Epithelial cell of proximal tubule (primary cell): ENCODE data around the gene NAA25. TPM values are rescaled to one million over a fixed set of nuclear protein-coding genes. Genes with fewer than 3 reads are reported as not detected.

ENCODE experiments used
- DNase-seq: peaks from one replicate; pipeline ENCODE4 v3.0.0-alpha.2; 2011; ENCODE audit warnings: low read depth
- H3K4me3 ChIP-seq: 2 replicates; pipeline ENCODE4 v1.5.1; 2011; ENCODE audit warnings: low read depth, mild to moderate bottlenecking, low read length
- total RNA-seq: library from RNA; depleted of rRNA; stranded (reverse); fragments of >200 nt; gene quantifications from 2 replicates; pipeline ENCODE4 v1.2.3, GENCODE V29; 2015
- TF ChIP-seq, protein P1 (sequence below): conservative IDR thresholded peaks from 2 replicates; pipeline ENCODE4 v1.5.1; 2012; ENCODE audit warnings: low read depth, mild to moderate bottlenecking, low read length

The NAA25 gene
- total RNA-seq, 1 donor from 2014 or later, result 11.8 TPM

- H3K4me3 ChIP-seq, result no peak overlapping the region
- no peak for DNase-seq
- TF ChIP-seq, protein P1, sequence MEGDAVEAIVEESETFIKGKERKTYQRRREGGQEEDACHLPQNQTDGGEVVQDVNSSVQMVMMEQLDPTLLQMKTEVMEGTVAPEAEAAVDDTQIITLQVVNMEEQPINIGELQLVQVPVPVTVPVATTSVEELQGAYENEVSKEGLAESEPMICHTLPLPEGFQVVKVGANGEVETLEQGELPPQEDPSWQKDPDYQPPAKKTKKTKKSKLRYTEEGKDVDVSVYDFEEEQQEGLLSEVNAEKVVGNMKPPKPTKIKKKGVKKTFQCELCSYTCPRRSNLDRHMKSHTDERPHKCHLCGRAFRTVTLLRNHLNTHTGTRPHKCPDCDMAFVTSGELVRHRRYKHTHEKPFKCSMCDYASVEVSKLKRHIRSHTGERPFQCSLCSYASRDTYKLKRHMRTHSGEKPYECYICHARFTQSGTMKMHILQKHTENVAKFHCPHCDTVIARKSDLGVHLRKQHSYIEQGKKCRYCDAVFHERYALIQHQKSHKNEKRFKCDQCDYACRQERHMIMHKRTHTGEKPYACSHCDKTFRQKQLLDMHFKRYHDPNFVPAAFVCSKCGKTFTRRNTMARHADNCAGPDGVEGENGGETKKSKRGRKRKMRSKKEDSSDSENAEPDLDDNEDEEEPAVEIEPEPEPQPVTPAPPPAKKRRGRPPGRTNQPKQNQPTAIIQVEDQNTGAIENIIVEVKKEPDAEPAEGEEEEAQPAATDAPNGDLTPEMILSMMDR, result no peak
Observed at GRCh38 chr12:111981987-111982386, 126.6 kb downstream of the NAA25 start.

- H3K4me3 ChIP-seq, result no peak overlapping the region
- TF ChIP-seq, protein P1, result no peak
- no peak for DNase-seq
Observed at GRCh38 chr12:111980598-111980997, 128.0 kb downstream of the NAA25 start.

- H3K4me3 ChIP-seq, result no peak overlapping the region
- TF ChIP-seq, protein P1, result no peak
- DNase-seq, result no peak
Observed at GRCh38 chr12:111978545-111978944, 130.0 kb downstream of the NAA25 start.

DNA sequence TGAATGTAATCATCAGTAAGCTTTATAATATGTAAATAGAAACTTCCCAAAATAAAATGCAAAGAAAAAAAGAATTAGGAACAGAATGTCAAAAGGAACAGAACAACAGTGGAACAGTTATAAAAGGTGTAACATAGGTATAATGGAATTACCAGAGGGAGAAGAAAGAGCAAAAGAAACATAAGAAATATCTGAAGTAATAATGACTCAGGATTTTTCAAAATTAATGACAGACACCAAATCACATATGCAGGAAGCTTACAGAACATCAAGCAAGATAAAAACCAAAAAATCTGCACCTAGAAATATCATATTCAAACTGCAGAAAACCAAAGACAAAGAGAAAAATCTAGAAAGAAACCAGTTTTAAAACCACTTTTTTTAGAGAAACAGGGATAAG is 131.7 kb downstream of the NAA25 start:
- no peak for DNase-seq
- no peak overlapping the region for H3K4me3 ChIP-seq
- TF ChIP-seq, protein P1, result no peak

Other genes with a start within 250 kb of the NAA25 start
- gene TMEM116, start 95.6 kb downstream of the NAA25 start, total RNA-seq, result 3.3 and 5.3 TPM in 2 replicates
- 67.0 and 83.4 TPM in 2 replicates for gene ERP29, start 95.4 kb downstream of the NAA25 start, total RNA-seq
- 19.0 and 29.4 TPM in 2 replicates for gene TRAFD1, start 16.8 kb upstream of the NAA25 start, total RNA-seq